ENCODE measurements around the gene WDR64. TPM values are rescaled to one million over a fixed set of nuclear protein-coding genes. Genes with fewer than 3 reads are reported as not detected.
"Not testable (repeated sequence)": the region's sequence is repeated elsewhere in the genome, so short reads cannot be mapped to it uniquely, and the experiment has no call there.

Gene WDR64
- polyA plus RNA-seq, 1 donor from 2014 or later, result 0.21 TPM

GRCh38 chr1:241734533-241734932, 82.5 kb downstream of the WDR64 start:
- no peaks in the 10 kb centered on the region for H4K20me1 ChIP-seq (ENCODE audit: insufficient read depth)
- H3K9me2 ChIP-seq (ENCODE audit: insufficient read depth, low read length), result no peaks in the 10 kb centered on the region
- H3K27ac ChIP-seq (ENCODE audit: low read length), result no peak overlapping the region
- H3K36me3 ChIP-seq (ENCODE audit: insufficient read depth, low read length), result no peaks in the 10 kb centered on the region
- TF ChIP-seq RAD21 (conservative IDR thresholded peaks at IDR 0.05), result no peak
- TF ChIP-seq TAF1 (IDR thresholded peaks at IDR 0.05; ENCODE audit: low read depth), result no peak
- TF ChIP-seq EP300 (conservative IDR thresholded peaks at IDR 0.05; ENCODE audit: poor library complexity, severe bottlenecking), result no peak
- no peak for TF ChIP-seq SMC3 (conservative IDR thresholded peaks at IDR 0.05; ENCODE audit: poor library complexity)
- no peak for TF ChIP-seq MXI1 (conservative IDR thresholded peaks at IDR 0.05; ENCODE audit: poor library complexity, severe bottlenecking)
- TF ChIP-seq CTCF (IDR thresholded peaks at IDR 0.05; ENCODE audit: poor library complexity, severe bottlenecking), result no peak
- H3K79me2 ChIP-seq (replicated peaks; ENCODE audit: insufficient read depth, low read length), result no peaks in the 10 kb centered on the region
- H3F3A ChIP-seq (ENCODE audit: insufficient read depth, low read length, poor library complexity, severe bottlenecking), result no peaks in the 10 kb centered on the region
- H3K4me2 ChIP-seq (ENCODE audit: low read length), result no peak overlapping the region
- H2AFZ ChIP-seq (ENCODE audit: low read depth, low read length), result no peak overlapping the region
- no peaks in the 10 kb centered on the region for H3K9me3 ChIP-seq (ENCODE audit: low read length)
- H3K9ac ChIP-seq (ENCODE audit: low read length), result no peak overlapping the region
- H3K27me3 ChIP-seq (ENCODE audit: insufficient read depth, low read depth, low read length), result no peaks in the 10 kb centered on the region
- H3K4me3 ChIP-seq (ENCODE audit: low read length), result no peak overlapping the region

- H3F3A ChIP-seq (ENCODE audit: insufficient read depth, low read length, poor library complexity, severe bottlenecking); H3K4me3 ChIP-seq (ENCODE audit: low read length); H3K36me3 ChIP-seq (ENCODE audit: insufficient read depth, low read length); H3K27ac ChIP-seq (ENCODE audit: low read length); H3K27me3 ChIP-seq (ENCODE audit: insufficient read depth, low read depth, low read length); H3K79me2 ChIP-seq (replicated peaks; ENCODE audit: insufficient read depth, low read length); H3K9me3 ChIP-seq (ENCODE audit: low read length); H3K9ac ChIP-seq (ENCODE audit: low read length); H3K4me2 ChIP-seq (ENCODE audit: low read length); H3K9me2 ChIP-seq (ENCODE audit: insufficient read depth, low read length); H2AFZ ChIP-seq (ENCODE audit: low read depth, low read length); H4K20me1 ChIP-seq (ENCODE audit: insufficient read depth): not testable (repeated sequence)
Observed at GRCh38 chr1:241735493-241735926, 83.4 kb downstream of the WDR64 start.

- no peaks in the 10 kb centered on the region for H3K9me2 ChIP-seq (ENCODE audit: insufficient read depth, low read length)
- no peak overlapping the region for H3K27ac ChIP-seq (ENCODE audit: low read length)
- H3K27me3 ChIP-seq (ENCODE audit: insufficient read depth, low read depth, low read length), result no peaks in the 10 kb centered on the region
- H3K9ac ChIP-seq (ENCODE audit: low read length), result no peak overlapping the region
- H4K20me1 ChIP-seq (ENCODE audit: insufficient read depth), result no peaks in the 10 kb centered on the region
- H3K9me3 ChIP-seq (ENCODE audit: low read length), result no peaks in the 10 kb centered on the region
- TF ChIP-seq MXI1 (conservative IDR thresholded peaks at IDR 0.05; ENCODE audit: poor library complexity, severe bottlenecking) (no peak), SMC3 (conservative IDR thresholded peaks at IDR 0.05; ENCODE audit: poor library complexity) (no peak), CTCF (IDR thresholded peaks at IDR 0.05; ENCODE audit: poor library complexity, severe bottlenecking) (no peak), POLR2AphosphoS5 (IDR thresholded peaks at IDR 0.05) (no peak), EZH2 (IDR thresholded peaks at IDR 0.05; ENCODE audit: borderline replicate concordance, insufficient read depth, low read length, poor library complexity, severe bottlenecking) (no peak), REST (IDR thresholded peaks at IDR 0.05; ENCODE audit: borderline replicate concordance) (no peak), TAF1 (IDR thresholded peaks at IDR 0.05; ENCODE audit: low read depth) (no peak), RAD21 (conservative IDR thresholded peaks at IDR 0.05) (no peak), EP300 (conservative IDR thresholded peaks at IDR 0.05; ENCODE audit: poor library complexity, severe bottlenecking) (no peak)
- no peaks in the 10 kb centered on the region for H3K79me2 ChIP-seq (replicated peaks; ENCODE audit: insufficient read depth, low read length)
- H3F3A ChIP-seq (ENCODE audit: insufficient read depth, low read length, poor library complexity, severe bottlenecking), result no peaks in the 10 kb centered on the region
- H2AFZ ChIP-seq (ENCODE audit: low read depth, low read length), result no peak overlapping the region
- H3K4me2 ChIP-seq (ENCODE audit: low read length), result no peak overlapping the region
- no peak overlapping the region for H3K4me3 ChIP-seq (ENCODE audit: low read length)
- H3K36me3 ChIP-seq (ENCODE audit: insufficient read depth, low read length), result no peaks in the 10 kb centered on the region
Observed at GRCh38 chr1:241736387-241736786, 84.3 kb downstream of the WDR64 start.

All from neural cell (in vitro differentiated cells).